AML-193 (cell line): Measurements from ENCODE around the gene CYP39A1.

Experiments used
- DNase-seq, 2 experiments: peaks; one replicate each; lab custom pipeline; 2025; lab: John Stamatoyannopoulos, UW

CYP39A1 gene

DNA sequence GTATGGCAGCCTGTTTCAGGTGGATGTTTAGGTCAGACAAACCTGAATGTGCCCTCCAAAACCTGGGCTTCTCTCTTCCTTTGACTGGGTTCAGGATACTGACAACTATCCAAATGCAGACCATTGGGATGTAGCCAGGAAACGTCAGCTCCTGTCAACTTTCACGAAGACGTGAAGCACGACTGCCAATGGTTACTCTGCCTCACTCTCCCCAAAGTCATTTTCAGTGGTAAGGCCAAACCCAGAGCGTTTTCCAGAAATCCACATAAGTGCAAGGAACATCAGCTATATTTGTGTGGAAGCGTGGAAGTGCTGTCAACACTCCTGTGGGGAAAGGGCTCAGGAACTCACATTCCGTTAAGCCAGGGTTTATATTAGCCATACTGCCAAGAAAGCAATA, 141.3 kb downstream of the CYP39A1 start:
- DNase-seq: no peak

DNA sequence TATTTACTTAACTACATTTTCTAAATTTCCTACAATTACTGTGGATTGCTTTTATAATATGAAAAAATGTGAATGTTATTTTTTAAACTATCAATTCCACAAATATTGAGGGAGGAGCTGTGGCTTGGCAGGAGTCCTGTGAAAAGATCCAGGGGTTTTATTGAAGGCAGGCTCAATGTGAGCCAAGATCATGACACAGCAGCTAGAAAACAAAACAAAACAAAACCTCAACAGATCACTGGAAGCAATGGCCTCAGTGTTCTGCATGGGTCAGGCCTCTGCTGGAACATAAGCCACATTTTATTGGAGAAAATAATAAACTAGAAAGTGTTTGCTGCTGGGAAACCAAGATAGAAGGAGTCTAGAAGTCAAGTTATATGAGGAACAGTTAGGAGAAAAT, 142.0 kb downstream of the CYP39A1 start:
- no peak for DNase-seq

DNA sequence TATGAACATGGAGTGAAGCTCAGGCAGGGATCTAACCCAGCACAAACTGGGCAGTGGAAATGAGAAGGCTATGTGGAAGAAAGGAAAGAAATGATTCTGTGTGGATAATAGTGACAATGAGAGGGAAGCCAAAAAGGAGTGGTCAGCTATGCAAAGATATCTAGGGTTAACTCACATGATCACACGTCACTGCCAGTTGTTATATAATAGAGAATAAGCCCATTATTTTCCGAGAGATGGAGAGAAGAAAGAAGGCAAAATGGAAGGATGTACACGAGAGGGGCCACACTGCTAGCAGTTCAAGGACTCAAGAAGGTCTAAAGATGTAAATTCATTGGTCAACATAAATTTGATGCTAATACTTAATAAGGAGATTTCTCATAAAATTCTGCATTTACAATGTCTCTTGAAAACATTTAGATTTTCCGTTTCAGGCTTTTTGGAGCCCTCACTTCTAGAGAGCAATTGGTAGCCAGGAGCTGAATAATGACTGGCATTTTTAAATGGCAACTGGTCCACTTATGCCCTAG, 142.6 kb downstream of the CYP39A1 start:
- DNase-seq: no peak

DNA sequence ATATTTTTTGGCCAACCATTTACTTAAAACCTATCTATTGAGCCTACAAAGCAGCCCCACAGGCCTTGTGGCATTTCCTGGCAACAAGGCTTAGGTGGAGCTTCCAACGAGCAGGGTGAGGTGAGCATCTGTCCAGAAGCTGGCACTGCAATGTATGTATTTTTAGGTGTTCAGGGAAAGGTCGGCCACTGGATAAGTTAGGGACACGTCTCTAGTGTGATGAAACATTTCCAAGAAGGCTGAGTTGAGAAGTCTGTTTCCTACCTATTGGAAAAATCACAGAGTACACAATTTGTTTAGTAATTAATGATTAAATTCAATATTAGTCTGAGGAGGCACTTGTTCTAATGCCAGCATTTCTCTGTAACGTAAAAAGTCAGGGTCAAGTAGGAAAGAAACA, 143.6 kb downstream of the CYP39A1 start:
- DNase-seq: no peak

DNA sequence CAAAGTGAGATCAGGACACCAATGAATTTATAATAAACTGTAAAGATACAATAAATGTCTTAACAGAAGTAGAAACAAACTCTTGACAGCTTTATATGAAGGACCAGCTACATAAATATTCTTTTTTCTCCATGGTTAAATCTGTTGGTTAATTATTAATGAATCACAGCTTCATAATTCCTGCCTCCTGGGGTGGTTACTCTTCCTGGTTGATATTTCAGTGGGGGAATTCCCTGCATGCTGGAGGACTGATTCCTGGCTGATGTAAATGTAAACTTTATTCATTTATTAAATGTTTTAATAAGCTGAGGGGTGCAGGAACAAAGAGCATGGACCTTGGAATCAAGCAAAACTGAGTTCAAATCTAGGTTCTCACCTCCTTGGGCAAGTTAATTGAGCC, 145.2 kb downstream of the CYP39A1 start:
- DNase-seq: no peak

DNA sequence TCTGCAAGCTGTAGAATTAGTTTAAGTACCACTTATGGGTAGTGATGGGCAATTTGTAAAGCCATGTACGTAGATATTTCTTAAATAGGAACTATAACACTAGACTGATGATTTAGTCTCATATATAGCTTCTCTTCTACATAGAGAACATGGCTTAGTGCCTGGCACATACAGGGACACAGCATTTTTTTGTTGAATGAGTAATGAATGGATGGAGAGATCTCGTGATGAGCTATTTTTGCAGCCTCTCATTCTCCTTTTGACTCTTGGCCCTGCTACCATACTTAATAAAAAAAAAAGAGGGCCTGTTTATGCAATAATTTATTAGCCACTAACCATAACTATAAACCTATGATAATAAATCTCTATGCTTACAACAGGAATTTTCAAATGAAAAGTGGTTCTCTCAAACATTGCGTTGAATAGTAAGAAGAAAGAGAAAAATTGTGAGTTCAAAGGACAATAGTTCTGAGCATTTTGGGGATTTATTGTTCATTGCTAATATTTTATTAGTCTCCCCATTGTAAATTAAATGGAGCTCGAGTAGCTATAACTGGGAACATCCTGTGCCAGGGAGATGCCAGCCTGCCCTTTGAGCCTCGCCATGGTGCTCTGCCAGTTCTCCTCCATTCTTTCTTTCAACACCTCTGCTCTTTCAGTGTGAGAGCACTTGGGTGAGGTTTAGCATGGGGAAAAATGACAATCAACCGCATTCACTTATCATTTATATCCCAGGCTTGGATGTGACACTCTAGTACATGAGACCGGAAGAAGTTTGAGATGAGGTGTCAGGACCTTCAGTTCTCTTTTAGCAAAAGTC, 146.7 kb downstream of the CYP39A1 start:
- DNase-seq: no peak

DNA sequence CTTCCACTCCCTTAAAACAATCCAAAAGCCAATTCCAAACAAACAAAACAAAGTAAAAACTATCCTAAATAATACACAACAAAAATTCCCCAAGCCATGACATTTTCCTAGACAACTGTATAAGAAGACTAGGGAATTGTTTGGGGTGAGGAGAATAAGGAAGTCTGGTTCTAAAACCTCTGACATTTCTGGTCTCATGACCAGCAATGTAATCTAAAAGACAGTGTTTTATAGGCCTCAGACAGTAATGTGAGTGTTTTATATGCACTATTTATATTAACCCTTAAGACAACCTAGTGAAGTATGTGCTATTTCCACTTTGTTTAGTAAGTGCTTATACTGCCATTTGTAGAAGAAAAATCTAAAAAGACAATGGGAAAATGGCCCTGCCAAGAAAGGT, 148.4 kb downstream of the CYP39A1 start:
- no peak for DNase-seq

DNA sequence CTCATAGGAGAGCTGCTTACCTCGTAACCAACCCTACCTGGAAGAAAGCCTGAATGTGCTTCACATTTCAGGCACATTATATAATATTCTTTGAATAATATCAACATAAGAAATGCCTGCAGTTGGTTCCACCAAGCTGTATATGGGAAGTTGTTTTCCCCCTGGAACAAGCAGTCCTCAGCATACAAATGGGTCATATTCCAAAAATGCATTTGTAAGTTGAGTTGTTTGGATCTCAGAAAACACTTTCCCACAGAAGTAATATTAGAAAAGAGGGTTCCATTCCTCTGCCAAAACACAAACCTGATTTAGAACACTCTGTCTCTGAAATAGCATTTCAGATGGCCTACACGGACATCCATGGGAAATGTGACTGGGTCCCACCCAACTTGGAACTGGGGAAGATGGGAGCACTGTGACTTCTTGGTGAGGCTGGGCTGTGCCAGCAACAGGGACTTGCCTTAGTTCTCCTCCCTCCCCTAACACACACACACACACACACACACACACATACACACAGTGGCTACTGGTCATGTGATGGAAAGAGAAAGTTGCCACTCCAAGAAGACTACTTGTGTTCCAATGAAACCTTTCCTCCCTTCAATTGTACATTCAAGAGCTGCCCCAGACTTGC, 150.0 kb downstream of the CYP39A1 start:
- no peak for DNase-seq

DNA sequence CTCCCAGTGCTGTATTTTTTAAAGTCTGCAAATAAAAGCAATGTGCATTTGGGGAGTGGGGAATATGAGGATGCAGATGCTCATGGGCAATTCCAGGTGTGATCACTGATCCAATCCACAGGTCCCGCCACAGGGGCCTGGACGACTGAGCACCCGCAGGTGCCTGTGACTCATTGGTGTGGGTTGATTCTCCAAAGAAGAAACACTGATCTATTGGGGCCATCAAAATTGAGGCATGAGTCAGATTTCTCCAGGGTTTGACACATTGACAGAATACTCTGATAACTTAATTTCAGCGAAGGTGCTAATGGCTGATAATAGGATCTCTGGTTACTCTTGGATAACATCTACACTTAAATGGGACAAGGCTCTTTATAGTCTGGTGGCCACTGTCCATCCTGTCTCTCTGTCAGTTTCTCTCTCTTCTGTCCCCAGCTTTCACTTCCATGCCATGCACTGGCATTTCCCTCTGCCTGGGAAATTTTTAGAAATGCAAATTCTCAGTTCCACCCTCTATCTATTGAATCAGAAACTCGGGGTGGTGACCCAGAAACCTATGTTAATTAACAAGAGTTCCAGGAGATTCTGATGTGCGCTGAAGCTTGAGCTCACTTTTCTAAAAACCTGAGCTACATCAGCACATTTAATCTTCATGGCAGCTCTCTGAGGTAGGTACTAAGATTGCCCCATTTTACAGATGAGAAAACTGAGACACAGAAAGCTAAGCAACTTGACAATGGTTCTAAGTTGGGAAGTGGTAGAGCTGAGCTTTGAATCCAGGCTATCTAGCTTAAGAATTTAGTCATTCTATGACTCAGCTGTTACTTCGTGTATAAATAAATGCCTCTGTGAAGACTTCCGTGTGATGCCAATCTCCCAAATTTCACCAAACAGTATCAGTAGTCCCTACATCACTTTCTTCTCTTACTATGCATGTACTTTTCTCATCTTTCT, 151.2 kb downstream of the CYP39A1 start:
- no peak for DNase-seq

DNA sequence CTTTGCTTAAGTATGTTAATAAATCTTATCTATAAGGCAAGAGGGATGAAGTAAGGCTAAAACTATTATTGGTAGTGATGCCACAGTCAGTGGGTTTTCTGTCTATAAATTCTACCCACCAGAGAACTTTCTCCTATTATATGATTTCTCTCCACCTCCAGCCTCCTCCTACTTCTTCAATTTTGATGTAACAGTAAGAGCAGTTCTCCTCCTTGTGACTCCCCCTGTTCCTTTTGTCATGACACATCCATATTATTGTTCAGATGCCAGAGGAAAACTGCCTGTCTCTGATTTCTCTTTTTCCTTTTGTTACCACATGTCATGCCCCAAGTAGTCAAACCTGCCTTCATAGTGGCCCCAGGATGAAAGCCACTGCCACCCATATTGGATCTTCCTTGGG, 152.2 kb downstream of the CYP39A1 start:
- DNase-seq: no peak
